Thymus (tissue), 11 donors: ENCODE results near the gene POU4F1. TPM values are rescaled to one million over a fixed set of nuclear protein-coding genes. Genes with fewer than 3 reads are reported as not detected.

Experiments used
- DNase-seq, 9 donors: peaks; one replicate each; pipeline ENCODE4 v3.0.0-alpha.2; 2013; ENCODE audit warnings: low spot score in 9 of 9, low read depth in 6 of 9, missing footprints in 1 of 9
- H3K27ac ChIP-seq, 2 donors: one replicate each; pipeline ENCODE4 v1.5.1; 2013; ENCODE audit warnings: control low read depth in 1 of 2, low read depth in 1 of 2, low read length in 1 of 2, mild to moderate bottlenecking in 1 of 2, moderate library complexity in 1 of 2
- H3K27me3 ChIP-seq, 2 donors: one replicate each; pipeline ENCODE4 v1.5.1; 2013; ENCODE audit warnings: low read length in 1 of 2; ENCODE audit not compliant: control insufficient read depth in 2 of 2, insufficient read depth in 1 of 2
- H3K36me3 ChIP-seq, 2 donors: one replicate each; pipeline ENCODE4 v1.5.1; 2013; ENCODE audit warnings: low read length in 1 of 2, mild to moderate bottlenecking in 1 of 2, moderate library complexity in 1 of 2; ENCODE audit not compliant: control insufficient read depth in 2 of 2, insufficient read depth in 2 of 2
- H3K4me1 ChIP-seq, 2 donors: one replicate each; pipeline ENCODE4 v1.5.1; 2013; ENCODE audit warnings: low read length in 2 of 2; ENCODE audit not compliant: control insufficient read depth in 2 of 2, insufficient read depth in 2 of 2
- H3K4me3 ChIP-seq, 2 donors: one replicate each; pipeline ENCODE4 v1.5.1; 2013; ENCODE audit warnings: low read length in 2 of 2, control low read depth in 1 of 2, mild to moderate bottlenecking in 1 of 2
- H3K9me3 ChIP-seq, 2 donors: one replicate each; pipeline ENCODE4 v1.5.1; 2013; ENCODE audit warnings: low read length in 1 of 2, mild to moderate bottlenecking in 1 of 2; ENCODE audit not compliant: control insufficient read depth in 2 of 2, insufficient read depth in 1 of 2
- WGBS: extraction: QIAGEN DNeasy Blood & Tissue Kit; methylation state at CpG from one replicate; pipeline ENCODE4 v1.1.7; 2013; 5-methylcytosine and 5-hydroxymethylcytosine counted together
- polyA plus RNA-seq: library from polyadenylated mRNA; stranded (reverse); fragments of 200-250 nt; gene quantifications from one replicate; pipeline ENCODE4 v1.2.3, GENCODE V29; 2013
- total RNA-seq: library from RNA; stranded (reverse); fragments of 120-200 nt; gene quantifications from one replicate; pipeline ENCODE4 v1.2.4, GENCODE V29; 2013
- donor health status: healthy.

POU4F1 gene
- total and polyA plus RNA-seq, 2 donors: 0.80 to 2.0 TPM

DNA sequence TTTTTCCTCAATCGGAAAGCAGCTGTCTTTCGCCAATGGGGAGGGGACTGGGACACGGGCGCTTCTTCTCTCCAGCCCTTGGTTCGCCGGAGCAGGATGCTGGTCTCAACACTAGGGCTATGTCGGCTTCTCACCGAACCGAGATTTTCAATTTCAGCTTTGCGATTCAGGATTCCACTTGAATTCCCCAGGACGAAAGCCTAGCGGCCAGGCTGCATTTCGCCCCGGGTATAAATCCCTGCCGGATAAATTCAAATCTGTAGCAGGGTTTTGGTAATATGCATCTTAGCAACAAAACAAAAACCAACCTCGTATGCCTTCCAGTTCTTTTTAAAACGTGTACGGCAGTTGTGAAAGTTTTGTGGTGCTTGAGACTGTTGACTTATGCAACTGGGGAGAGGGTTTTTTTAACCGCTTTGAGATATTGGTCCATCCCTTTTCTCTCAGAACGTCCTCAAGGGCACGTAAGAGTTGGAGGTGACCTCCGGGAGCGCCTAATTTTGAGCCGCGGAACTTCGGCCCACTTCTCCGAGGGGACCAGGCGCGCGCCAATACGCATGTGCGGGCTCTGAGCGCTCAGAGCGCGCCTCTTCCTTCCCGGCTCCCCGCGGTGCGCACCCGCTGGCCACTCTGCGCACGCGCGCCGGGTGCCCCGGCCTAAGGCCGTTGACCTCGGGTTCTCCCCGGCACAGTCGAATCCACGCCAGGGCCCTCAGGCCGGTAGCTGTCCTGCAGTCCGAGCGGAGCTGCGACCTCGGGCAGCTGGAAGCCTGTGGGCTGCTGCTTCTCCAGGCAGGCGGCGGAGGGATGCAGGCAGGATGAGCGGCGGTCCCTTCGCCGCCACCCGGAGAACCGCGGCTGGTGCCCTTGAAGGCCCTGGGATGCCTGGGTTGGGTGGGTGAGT is 7.6 kb downstream of the POU4F1 start:
- Histone ChIP-seq H3K9me3 (peaks cover 0 to 6% of the 10 kb centered on the region in 2 donors), H3K4me1 (peaks cover 3 to 16% of the 10 kb centered on the region in 2 donors), H3K27ac (no peak overlapping the region), H3K36me3 (no peaks in the 10 kb centered on the region), H3K27me3 (peaks cover 63 to 98% of the 10 kb centered on the region in 2 donors), H3K4me3 (peak overlapping the region in 1 of 2 donors; percentile 21)
- 5% methylated on average over 65 of the region's 65 CpGs for WGBS
- DNase-seq: peak in 1 of 9 donors; percentile 38

DNA sequence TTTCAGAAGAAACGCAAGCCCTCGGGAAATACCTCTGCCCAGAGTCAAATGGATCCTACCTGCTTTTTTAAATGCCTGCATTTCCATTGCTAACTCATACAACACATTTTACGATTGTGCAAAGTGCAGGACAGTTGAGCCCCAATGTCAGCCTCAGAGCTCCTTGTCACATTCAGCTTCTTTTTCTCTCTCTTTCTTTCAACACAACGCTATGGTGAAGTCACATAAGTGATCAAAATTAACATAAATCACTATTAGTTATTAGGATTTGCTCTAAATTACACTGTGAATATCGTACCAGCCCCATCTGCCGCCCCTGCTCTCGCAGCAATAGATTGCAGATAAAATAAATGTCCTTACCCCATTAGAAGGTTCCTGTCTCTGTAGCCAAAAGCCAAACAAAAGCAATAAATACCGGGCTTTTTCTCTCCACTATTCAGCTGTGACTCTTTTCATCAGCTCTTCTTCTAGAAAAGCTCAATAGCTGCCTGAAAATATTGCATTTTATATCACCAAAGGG is 8.8 kb downstream of the POU4F1 start:
- peak in 1 of 9 donors; percentile 11 for DNase-seq
- 9% methylated on average over 8 of the region's 8 CpGs for WGBS
- no peaks in the 10 kb centered on the region for H3K36me3 ChIP-seq
- H3K27ac ChIP-seq: no peak overlapping the region
- H3K9me3 ChIP-seq: peaks cover 0 to 6% of the 10 kb centered on the region in 2 donors
- no peak overlapping the region for H3K4me3 ChIP-seq
- H3K27me3 ChIP-seq: peaks cover 63 to 96% of the 10 kb centered on the region in 2 donors
- peaks cover 3 to 16% of the 10 kb centered on the region in 2 donors for H3K4me1 ChIP-seq

- 12% methylated on average over 29 of the region's 29 CpGs for WGBS
Observed at GRCh38 chr13:78593652-78594455, 9.5 kb downstream of the POU4F1 start.

DNA sequence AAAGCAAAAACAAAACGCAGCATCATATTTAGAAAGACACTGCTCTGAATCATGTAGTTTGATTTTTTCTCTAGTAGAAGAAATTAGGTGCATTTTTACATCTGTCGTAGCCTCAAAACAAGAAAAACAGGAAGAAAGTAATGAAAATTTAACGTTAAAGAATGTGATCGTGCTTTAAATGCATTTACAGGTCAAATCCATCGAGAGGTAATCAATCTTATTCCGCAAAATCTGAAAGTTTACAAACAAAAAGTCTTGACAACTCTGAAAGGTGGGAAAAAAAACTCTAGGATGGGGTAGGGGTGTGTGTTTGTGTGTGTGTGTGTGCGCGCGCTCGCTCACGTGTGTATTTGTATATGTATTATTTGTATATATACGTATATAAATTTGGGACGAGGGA is 10.2 kb downstream of the POU4F1 start:
- Histone ChIP-seq H3K9me3 (peaks cover 0 to 6% of the 10 kb centered on the region in 2 donors), H3K27ac (no peak overlapping the region), H3K4me3 (no peak overlapping the region), H3K36me3 (no peaks in the 10 kb centered on the region), H3K27me3 (peaks cover 67 to 96% of the 10 kb centered on the region in 2 donors), H3K4me1 (peaks cover 3 to 16% of the 10 kb centered on the region in 2 donors)
- 16% methylated on average over 13 of the region's 13 CpGs for WGBS
- no peak for DNase-seq

More at GRCh38 chr13:78593652-78594455, 9.5 kb downstream of the POU4F1 start:
- Histone ChIP-seq H3K27me3 (peaks cover 65 to 96% of the 10 kb centered on the region in 2 donors), H3K4me1 (peaks cover 3 to 16% of the 10 kb centered on the region in 2 donors), H3K36me3 (no peaks in the 10 kb centered on the region), H3K4me3 (no peak overlapping the region), H3K9me3 (peaks cover 0 to 6% of the 10 kb centered on the region in 2 donors), H3K27ac (no peak overlapping the region)
- DNase-seq: peak in 1 of 9 donors; percentile 10

DNA sequence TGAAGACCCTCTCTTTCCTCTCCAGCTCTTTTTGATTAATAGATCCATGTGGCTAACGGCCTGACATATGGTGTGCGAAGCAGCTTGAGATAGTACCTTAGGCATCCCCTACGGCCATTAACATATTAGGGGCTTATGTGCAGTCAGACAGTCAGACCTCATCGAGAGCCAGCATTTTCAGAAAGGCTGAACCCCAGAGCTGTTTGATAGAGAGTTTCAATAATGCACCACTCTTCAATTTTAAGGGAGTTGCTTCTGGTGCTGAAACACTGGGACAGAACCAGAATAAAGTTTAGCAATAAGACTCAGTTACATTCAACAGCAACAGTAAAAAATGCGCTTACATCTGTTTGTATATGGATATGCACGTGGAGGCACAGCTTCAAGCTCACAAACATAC is 10.8 kb downstream of the POU4F1 start:
- H3K27ac ChIP-seq: no peak overlapping the region
- H3K4me1 ChIP-seq: peaks cover 3 to 16% of the 10 kb centered on the region in 2 donors
- H3K4me3 ChIP-seq: no peak overlapping the region
- no peaks in the 10 kb centered on the region for H3K36me3 ChIP-seq
- H3K9me3 ChIP-seq: peaks cover 0 to 6% of the 10 kb centered on the region in 2 donors
- H3K27me3 ChIP-seq: peaks cover 68 to 96% of the 10 kb centered on the region in 2 donors
- DNase-seq: no peak
- 15% methylated on average over 6 of the region's 6 CpGs for WGBS

GRCh38 chr13:78589206-78589605 is 14.1 kb downstream of the POU4F1 start:
- no peak overlapping the region for H3K27ac ChIP-seq
- peaks cover 48 to 89% of the 10 kb centered on the region in 2 donors for H3K27me3 ChIP-seq
- H3K4me3 ChIP-seq: no peak overlapping the region
- 9% methylated on average over 7 of the region's 7 CpGs for WGBS
- peaks cover 0 to 3% of the 10 kb centered on the region in 2 donors for H3K9me3 ChIP-seq
- peak in 1 of 9 donors; percentile 39 for DNase-seq
- H3K36me3 ChIP-seq: no peaks in the 10 kb centered on the region
- H3K4me1 ChIP-seq: peaks cover 0 to 2% of the 10 kb centered on the region in 2 donors

DNA sequence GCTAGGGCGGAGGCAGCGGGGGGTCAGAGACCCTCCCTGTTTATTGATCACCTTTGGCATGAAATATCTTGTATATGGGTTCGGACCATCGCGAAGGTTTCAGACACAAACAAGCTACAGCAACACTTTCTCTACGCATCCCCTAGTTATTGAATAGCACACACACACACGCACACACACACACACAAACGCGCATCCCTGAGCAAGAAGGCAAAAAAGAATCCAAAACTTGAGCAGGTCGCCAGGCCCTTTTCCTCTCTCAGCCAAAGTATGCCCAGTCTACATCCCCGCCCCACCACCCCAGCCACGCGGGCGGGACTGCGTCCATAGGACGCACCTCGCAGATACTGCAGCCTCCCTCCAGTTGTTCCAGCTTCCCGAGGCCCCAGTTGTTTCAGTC is 16.0 kb downstream of the POU4F1 start:
- DNase-seq: no peak
- peaks cover 33 to 71% of the 10 kb centered on the region in 2 donors for H3K27me3 ChIP-seq
- H3K36me3 ChIP-seq: no peaks in the 10 kb centered on the region
- H3K9me3 ChIP-seq: peaks cover 0 to 3% of the 10 kb centered on the region in 2 donors
- WGBS: 23% methylated on average over 18 of the region's 18 CpGs
- H3K4me1 ChIP-seq: peaks cover 0 to 2% of the 10 kb centered on the region in 2 donors
- H3K4me3 ChIP-seq: no peak overlapping the region
- H3K27ac ChIP-seq: no peak overlapping the region

DNA sequence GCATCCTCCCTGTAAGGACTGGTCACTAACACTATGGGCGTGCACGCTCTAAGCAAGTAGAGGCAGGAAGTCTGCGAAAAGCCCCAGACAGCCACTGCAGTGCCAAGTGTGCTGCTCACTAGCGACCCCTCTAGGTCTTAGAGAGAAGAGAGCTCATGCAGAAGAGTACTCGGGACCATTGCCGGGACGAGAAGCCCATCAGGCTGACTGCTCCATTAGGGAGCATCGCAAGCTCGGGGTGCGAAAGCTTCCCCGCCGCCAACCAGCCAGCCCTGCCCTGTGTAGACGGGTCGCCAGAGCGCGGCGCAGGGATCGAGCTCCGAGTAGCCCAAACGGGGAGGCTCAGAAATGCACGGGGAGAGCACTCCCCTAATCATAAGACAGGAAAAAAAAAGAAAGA is 16.6 kb downstream of the POU4F1 start:
- WGBS: 13% methylated on average over 21 of the region's 21 CpGs
- Histone ChIP-seq H3K36me3 (no peaks in the 10 kb centered on the region), H3K9me3 (peaks cover 0 to 3% of the 10 kb centered on the region in 2 donors), H3K27ac (no peak overlapping the region), H3K4me3 (no peak overlapping the region), H3K4me1 (peaks cover 0 to 2% of the 10 kb centered on the region in 2 donors), H3K27me3 (peaks cover 33 to 64% of the 10 kb centered on the region in 2 donors)
- peak in 1 of 9 donors; percentile 49 for DNase-seq
